DND-41 (cell line): ENCODE measurements around the gene C6orf136.

Experiments used
- ATAC-seq: fragments of 200-7000 bp; cut with Tn5 transposase; 3 replicates; pipeline ENCODE4 v1.9.1; 2021; ENCODE audit warnings: low read depth; ENCODE audit not compliant: insufficient read depth
- DNase-seq: peaks from one replicate; pipeline ENCODE4 v3.0.0-alpha.2; 2020
- H2AFZ ChIP-seq: 2 replicates; pipeline ENCODE4 v1.6.0; 2012; ENCODE audit warnings: low read depth, low read length
- H3K27ac ChIP-seq: 2 replicates; pipeline ENCODE4 v1.5.1; 2012; ENCODE audit warnings: low read length, inconsistent platforms
- H3K27me3 ChIP-seq: fragments of 200-600 bp; sonication (generic); 2 replicates; pipeline ENCODE4 v1.6.0; 2012; ENCODE audit warnings: low read length, mild to moderate bottlenecking, inconsistent platforms; ENCODE audit not compliant: insufficient read depth, poor library complexity
- H3K36me3 ChIP-seq: 2 replicates; pipeline ENCODE4 v1.5.1; 2012; ENCODE audit warnings: low read length, inconsistent platforms; ENCODE audit not compliant: insufficient read depth
- H3K4me1 ChIP-seq: 2 replicates; pipeline ENCODE4 v1.5.1; 2012; ENCODE audit warnings: mild to moderate bottlenecking, low read length; ENCODE audit not compliant: insufficient read depth
- H3K4me2 ChIP-seq: 2 replicates; pipeline ENCODE4 v1.6.0; 2012; ENCODE audit warnings: mild to moderate bottlenecking, moderate library complexity, low read length, inconsistent platforms; ENCODE audit not compliant: insufficient read depth
- H3K4me3 ChIP-seq, 2 experiments: fragments of 200-600 bp in 1 of 2; shearing (Covaris generic) in 1 of 2; 2 replicates each; pipeline ENCODE4 v1.5.1; 2012 to 2016; ENCODE audit warnings: inconsistent platforms in 2 of 2, low read length in 2 of 2, mild to moderate bottlenecking in 2 of 2, low read depth in 1 of 2, moderate library complexity in 1 of 2
- H3K79me2 ChIP-seq: 2 replicates; pipeline ENCODE4 v1.6.0; 2012; ENCODE audit warnings: low read length, inconsistent platforms; ENCODE audit not compliant: insufficient read depth
- H3K9ac ChIP-seq: 2 replicates; pipeline ENCODE4 v1.6.0; 2012; ENCODE audit warnings: low read depth, mild to moderate bottlenecking, inconsistent platforms, low read length, moderate library complexity
- H3K9me3 ChIP-seq: 2 replicates; pipeline ENCODE4 v1.5.1; 2012; ENCODE audit warnings: low read length, moderate library complexity, mild to moderate bottlenecking, inconsistent platforms; ENCODE audit not compliant: insufficient read depth, severe bottlenecking
- H4K20me1 ChIP-seq: 2 replicates; pipeline ENCODE4 v1.6.0; 2012; ENCODE audit warnings: low read length; ENCODE audit not compliant: insufficient read depth
- CTCF ChIP-seq: IDR thresholded peaks from 2 replicates; pipeline ENCODE4 v1.5.1; 2012; ENCODE audit warnings: borderline replicate concordance, low read length, moderate library complexity, mild to moderate bottlenecking; ENCODE audit not compliant: poor library complexity, severe bottlenecking; ENCODE audit errors: extremely low read depth
- EZH2 ChIP-seq: IDR thresholded peaks from 3 replicates; pipeline ENCODE4 v1.6.1; 2012; ENCODE audit warnings: borderline replicate concordance, low read depth, mild to moderate bottlenecking, moderate library complexity, low read length, inconsistent platforms; ENCODE audit not compliant: severe bottlenecking

C6orf136 gene

DNA sequence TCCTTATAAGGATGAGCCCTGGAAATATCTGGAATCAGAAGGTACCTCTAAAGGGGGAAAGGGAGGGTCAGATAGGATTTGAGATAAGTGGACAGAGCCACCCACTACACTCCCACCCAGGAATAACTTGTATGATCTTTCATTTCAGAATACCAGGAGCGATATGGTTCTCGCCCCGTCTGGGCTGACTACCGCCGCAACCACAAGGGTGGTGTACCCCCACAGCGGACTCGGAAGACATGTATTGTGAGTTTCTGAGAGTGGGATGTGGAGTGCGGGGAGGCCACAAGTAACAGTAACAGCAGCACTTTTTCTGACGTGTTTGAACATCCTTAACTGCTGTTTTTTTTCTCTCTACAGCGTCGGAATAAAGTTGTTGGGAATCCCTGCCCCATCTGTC, 27.4 kb upstream of the C6orf136 start:
- H3K4me1 ChIP-seq: peaks cover 19% of the 10 kb centered on the region
- no peak for TF ChIP-seq EZH2
- no peak for TF ChIP-seq CTCF
- DNase-seq: no peak
- no peak for ATAC-seq
- H3K9ac ChIP-seq: peak overlapping the region; percentile 79; the same call in 1 of the 2 replicates
- H4K20me1 ChIP-seq: peaks cover under 1% of the 10 kb centered on the region
- peak overlapping the region; percentile 1; the same call in 1 of the 2 replicates for H3K27ac ChIP-seq
- H3K79me2 ChIP-seq: peaks cover 54% of the 10 kb centered on the region
- H3K36me3 ChIP-seq: peaks cover 54% of the 10 kb centered on the region
- no peaks in the 10 kb centered on the region for H3K9me3 ChIP-seq
- no peak overlapping the region for H2AFZ ChIP-seq
- no peak overlapping the region for H3K4me3 ChIP-seq
- H3K27me3 ChIP-seq: no peaks in the 10 kb centered on the region
- peak overlapping the region; percentile 96; the same call in 1 of the 2 replicates for H3K4me2 ChIP-seq

- Histone ChIP-seq H3K9ac (no peak overlapping the region), H3K27ac (no peak overlapping the region), H3K27me3 (no peaks in the 10 kb centered on the region), H3K79me2 (peaks cover 28% of the 10 kb centered on the region), H3K36me3 (peaks cover 74% of the 10 kb centered on the region), H2AFZ (no peak overlapping the region), H3K4me2 (no peak overlapping the region), H3K4me3 (no peak overlapping the region), H3K9me3 (no peaks in the 10 kb centered on the region), H3K4me1 (peaks cover 21% of the 10 kb centered on the region), H4K20me1 (0 out of 2 replicates have a peak, but pooled peaks cover 2% of the 10 kb centered on the region)
- TF ChIP-seq CTCF: no peak
- no peak for TF ChIP-seq EZH2
- ATAC-seq (no peak), DNase-seq (no peak)
Measured at GRCh38 chr6:30625511-30625910, 21.4 kb upstream of the C6orf136 start.

DNA sequence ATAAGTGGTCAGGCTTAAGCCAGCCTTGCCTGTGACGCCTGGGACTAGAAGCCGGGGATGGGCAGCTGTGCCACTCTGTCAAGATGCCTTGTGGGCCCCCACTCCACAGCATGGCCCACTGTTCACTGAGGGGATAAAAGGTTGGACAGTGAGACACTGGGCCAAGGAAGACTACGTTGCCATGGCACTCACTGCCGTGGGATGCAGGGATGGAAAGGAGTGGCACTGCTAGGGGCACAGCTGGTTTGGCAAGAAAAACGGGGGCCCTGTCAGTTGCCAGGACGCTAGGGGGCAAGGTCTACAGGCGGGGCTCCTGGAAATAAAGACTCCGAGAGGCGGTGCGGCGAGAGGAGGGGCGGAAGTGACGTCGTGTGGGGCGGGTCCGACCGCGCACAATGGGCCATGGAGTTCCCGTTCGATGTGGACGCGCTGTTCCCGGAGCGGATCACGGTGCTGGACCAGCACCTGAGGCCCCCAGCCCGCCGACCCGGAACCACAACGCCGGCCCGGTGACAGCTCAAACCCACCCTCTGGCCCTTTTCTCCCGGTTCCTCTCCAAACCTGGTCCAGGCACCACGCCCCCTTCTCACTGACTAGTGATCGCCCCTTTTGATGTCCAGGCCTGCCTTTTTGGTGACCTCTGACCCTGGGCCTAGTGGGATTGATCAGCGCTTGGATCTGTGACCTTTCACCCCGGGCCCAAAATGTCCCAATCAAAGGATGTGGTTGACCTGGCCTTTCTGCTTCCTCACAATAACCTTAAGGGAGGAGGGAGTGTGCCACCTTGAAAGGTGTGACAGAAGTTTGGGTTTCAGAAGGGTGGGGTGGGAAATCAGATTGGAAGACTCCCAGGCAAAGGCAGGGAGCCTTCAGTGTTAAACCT, 20.2 kb upstream of the C6orf136 start, which contains the start of gene ATAT1:
TSS of gene ATAT1 (plus strand) at position 391 of the 883 bp plus-strand sequence.
- peak within 1 kb of the TSS; percentile 90 for H2AFZ ChIP-seq
- peak within 1 kb of the TSS; percentile 82 for H3K27ac ChIP-seq
- peaks cover 24% of the 10 kb centered on the region for H3K79me2 ChIP-seq
- no peaks in the 10 kb centered on the region for H3K27me3 ChIP-seq
- TF ChIP-seq CTCF: peak; percentile 73
- no peak for TF ChIP-seq EZH2
- peaks cover 74% of the 10 kb centered on the region for H3K36me3 ChIP-seq
- DNase-seq (peak; percentile 91), ATAC-seq (peak; percentile 97)
- H3K4me1 ChIP-seq: peaks cover 21% of the 10 kb centered on the region
- H4K20me1 ChIP-seq: 0 out of 2 replicates have a peak, but pooled peaks cover 2% of the 10 kb centered on the region
- peak within 1 kb of the TSS; percentile 83 for H3K9ac ChIP-seq
- H3K4me3 ChIP-seq: peak within 1 kb of the TSS; percentile 69 to 78
- H3K4me2 ChIP-seq: peak within 1 kb of the TSS; percentile 79
- H3K9me3 ChIP-seq: no peaks in the 10 kb centered on the region
